WERI-Rb-1 (cell line): Measurements from ENCODE around the gene RFX1.
"Not testable (repeated sequence)": the region's sequence is repeated elsewhere in the genome, so short reads cannot be mapped to it uniquely, and the experiment has no call there.

ENCODE experiments used
- DNase-seq: peaks from one replicate; pipeline ENCODE4 v3.0.0-alpha.2; 2020
- H3K27ac ChIP-seq: fragments of 250-450 bp; sonication (Bioruptor Pico); 2 replicates; pipeline ENCODE4 v1.5.1; 2020; ENCODE audit warnings: mild to moderate bottlenecking, moderate library complexity
- H3K27me3 ChIP-seq: fragments of 250-450 bp; sonication (Bioruptor Pico); 2 replicates; pipeline ENCODE4 v1.5.1; 2021; ENCODE audit warnings: mild to moderate bottlenecking, low read depth, moderate library complexity; ENCODE audit not compliant: insufficient read depth, severe bottlenecking
- H3K36me3 ChIP-seq: fragments of 250-450 bp; sonication (Bioruptor Pico); 2 replicates; pipeline ENCODE4 v1.5.1; 2020; ENCODE audit warnings: mild to moderate bottlenecking, moderate library complexity
- H3K4me3 ChIP-seq: 2 replicates; pipeline ENCODE4 v1.5.1; 2011; ENCODE audit warnings: low read depth, mild to moderate bottlenecking, control low read depth, low read length
- H3K9me3 ChIP-seq: fragments of 250-450 bp; sonication (Bioruptor Pico); 2 replicates; pipeline ENCODE4 v1.5.1; 2021; ENCODE audit warnings: mild to moderate bottlenecking, moderate library complexity; ENCODE audit not compliant: severe bottlenecking
- TF ChIP-seq, protein P1 (sequence below): IDR thresholded peaks from 2 replicates; pipeline ENCODE4 v1.5.1; 2011; ENCODE audit warnings: low read depth, mild to moderate bottlenecking, control low read depth, inconsistent platforms, low read length

RFX1 gene

GRCh38 chr19:14021474-14021873, 15.4 kb upstream of the RFX1 start:
- peak; percentile 24 for DNase-seq
- Histone ChIP-seq H3K36me3 (no peaks in the 10 kb centered on the region), H3K4me3 (no peak overlapping the region), H3K9me3 (no peaks in the 10 kb centered on the region), H3K27ac (no peak overlapping the region), H3K27me3 (no peaks in the 10 kb centered on the region)
- TF ChIP-seq, protein P1, sequence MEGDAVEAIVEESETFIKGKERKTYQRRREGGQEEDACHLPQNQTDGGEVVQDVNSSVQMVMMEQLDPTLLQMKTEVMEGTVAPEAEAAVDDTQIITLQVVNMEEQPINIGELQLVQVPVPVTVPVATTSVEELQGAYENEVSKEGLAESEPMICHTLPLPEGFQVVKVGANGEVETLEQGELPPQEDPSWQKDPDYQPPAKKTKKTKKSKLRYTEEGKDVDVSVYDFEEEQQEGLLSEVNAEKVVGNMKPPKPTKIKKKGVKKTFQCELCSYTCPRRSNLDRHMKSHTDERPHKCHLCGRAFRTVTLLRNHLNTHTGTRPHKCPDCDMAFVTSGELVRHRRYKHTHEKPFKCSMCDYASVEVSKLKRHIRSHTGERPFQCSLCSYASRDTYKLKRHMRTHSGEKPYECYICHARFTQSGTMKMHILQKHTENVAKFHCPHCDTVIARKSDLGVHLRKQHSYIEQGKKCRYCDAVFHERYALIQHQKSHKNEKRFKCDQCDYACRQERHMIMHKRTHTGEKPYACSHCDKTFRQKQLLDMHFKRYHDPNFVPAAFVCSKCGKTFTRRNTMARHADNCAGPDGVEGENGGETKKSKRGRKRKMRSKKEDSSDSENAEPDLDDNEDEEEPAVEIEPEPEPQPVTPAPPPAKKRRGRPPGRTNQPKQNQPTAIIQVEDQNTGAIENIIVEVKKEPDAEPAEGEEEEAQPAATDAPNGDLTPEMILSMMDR = no peak

DNA sequence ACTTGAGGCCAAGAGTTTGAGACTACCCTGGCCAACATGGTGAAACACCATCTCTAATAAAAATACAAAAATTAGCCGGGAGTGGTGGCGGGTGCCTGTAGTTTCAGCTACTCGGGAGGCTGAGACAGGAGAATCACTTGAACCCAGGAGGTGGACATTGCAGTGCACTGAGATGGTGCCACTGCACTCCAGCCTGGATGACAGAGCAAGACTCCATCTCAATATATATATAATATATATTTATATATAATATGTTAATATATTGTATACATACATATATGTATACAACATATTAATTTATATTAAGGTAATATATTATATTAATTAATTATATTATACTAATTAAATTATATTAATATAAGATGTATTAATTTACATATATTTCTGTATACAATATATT, 13.6 kb upstream of the RFX1 start:
- H3K4me3 ChIP-seq, H3K9me3 ChIP-seq, H3K27me3 ChIP-seq, DNase-seq, H3K27ac ChIP-seq, H3K36me3 ChIP-seq: not testable (repeated sequence)

DNA sequence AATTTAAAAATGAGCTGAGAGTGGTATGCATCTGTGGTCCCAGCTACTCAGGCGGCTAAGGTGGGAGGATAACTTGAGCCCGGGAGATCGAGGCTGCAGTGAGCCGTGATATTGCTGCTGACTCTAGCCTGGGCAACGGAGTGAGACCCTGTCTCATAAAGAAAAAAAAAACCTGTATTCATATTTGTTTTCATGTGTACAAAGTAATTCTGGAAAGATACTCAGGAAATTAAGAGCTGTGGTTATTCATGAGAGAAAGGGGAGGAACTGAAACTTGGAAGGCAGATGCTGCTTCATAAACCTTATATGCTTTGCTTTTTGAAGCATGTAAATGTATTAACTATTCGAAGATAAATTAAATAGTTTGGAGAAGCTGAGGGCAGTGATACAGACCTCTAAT, 13.0 kb upstream of the RFX1 start:
- DNase-seq = no peak
- H3K9me3 ChIP-seq = no peaks in the 10 kb centered on the region
- H3K4me3 ChIP-seq = no peak overlapping the region

GRCh38 chr19:14015524-14016035, 9.5 kb upstream of the RFX1 start:
- no peaks in the 10 kb centered on the region for H3K27me3 ChIP-seq
- peaks cover 4% of the 10 kb centered on the region for H3K9me3 ChIP-seq
- H3K4me3 ChIP-seq = no peak overlapping the region
- DNase-seq = no peak
- TF ChIP-seq, protein P1 = no peak
- H3K36me3 ChIP-seq = no peaks in the 10 kb centered on the region
- H3K27ac ChIP-seq = no peak overlapping the region

More for the DNA sequence above, 13.0 kb upstream of the RFX1 start:
- TF ChIP-seq, protein P1 = no peak
- Histone ChIP-seq H3K27ac (no peak overlapping the region), H3K36me3 (no peaks in the 10 kb centered on the region), H3K27me3 (no peaks in the 10 kb centered on the region)

DNA sequence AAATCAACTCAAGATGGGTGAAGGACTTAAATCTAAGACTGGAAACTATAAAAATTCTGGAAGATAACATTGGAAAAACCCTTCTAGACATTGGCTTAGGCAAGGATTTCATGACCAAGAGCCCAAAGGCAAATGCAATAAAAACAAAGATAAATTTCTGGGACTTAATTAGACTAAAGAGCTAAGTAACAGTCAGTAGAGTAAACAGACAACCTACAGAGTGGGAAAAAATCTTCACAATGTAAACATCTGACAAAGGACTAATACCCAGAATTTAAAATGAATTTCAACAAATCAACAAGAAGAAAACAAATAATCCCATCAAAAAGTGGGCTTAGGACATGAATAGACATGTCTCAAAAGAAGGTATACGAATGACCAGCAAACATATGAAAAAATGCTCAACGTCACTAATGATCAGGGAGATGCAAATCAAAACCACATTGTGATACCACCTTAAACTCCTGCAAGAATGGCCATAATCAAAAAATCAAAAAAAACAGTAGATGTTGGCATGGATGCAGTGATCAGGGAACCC, 6.3 kb upstream of the RFX1 start:
- no peak overlapping the region for H3K27ac ChIP-seq
- TF ChIP-seq, protein P1 = no peak
- no peaks in the 10 kb centered on the region for H3K36me3 ChIP-seq
- H3K9me3 ChIP-seq = peaks cover 4% of the 10 kb centered on the region
- no peak overlapping the region for H3K4me3 ChIP-seq
- no peaks in the 10 kb centered on the region for H3K27me3 ChIP-seq
- DNase-seq = no peak

DNA sequence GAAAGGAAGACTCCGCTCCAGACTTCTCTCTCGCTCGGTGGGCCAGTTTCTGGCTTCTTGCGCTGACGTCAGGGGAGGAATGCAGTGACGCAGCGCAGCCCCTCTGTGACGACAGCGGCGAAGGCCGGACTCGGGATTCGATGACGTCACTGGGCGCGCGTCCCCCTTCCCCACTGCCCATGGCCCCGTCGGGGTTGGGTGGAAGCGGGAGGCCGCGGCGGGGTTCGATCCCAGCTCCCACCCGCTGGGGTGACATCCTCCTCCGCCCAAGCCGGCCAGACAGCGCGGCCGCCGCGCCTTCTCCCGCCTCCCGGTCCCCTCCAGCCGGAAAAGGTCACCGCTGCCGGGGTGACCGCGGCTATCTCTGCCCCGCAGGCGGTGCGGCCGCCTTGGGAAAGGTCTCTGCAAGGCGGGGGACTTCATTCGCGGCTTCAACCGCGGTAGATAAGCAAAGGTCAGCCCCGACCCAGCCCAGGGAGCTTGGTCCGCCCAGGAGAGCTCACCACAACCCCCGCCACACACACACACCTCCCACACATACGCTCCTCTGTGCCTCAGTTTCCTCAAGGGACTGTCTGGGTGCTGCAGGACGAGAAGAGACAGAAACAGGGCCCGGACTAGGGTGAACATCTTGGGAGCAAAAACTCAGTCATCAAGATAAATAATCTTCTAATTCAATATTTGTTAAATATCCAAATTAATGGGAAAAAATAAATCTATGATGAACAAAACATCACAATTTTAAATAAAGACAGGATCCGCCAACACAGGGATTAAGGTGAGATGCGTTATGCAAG, 844 bp upstream of the RFX1 start:
- peak; percentile 92 for DNase-seq
- H3K27ac ChIP-seq = peak overlapping the region; percentile 89
- H3K27me3 ChIP-seq = no peaks in the 10 kb centered on the region
- H3K4me3 ChIP-seq = peak overlapping the region; percentile 57
- TF ChIP-seq, protein P1 = no peak
- peaks cover 6% of the 10 kb centered on the region for H3K36me3 ChIP-seq
- no peaks in the 10 kb centered on the region for H3K9me3 ChIP-seq
